K562 treated with DMSO at 1 percent for 12 hours (cell line): ENCODE measurements around the gene ILDR2. TPM values are rescaled to one million over a fixed set of nuclear protein-coding genes. Genes with fewer than 3 reads are reported as not detected.

Experiments
- total RNA-seq: library from RNA; unstranded; fragments of 300-600 nt; gene quantifications from 2 replicates; pipeline ENCODE4 v1.2.3, GENCODE V29; 2022; ENCODE audit not compliant: insufficient read depth

The ILDR2 gene
- 0.62 TPM in 1 of 2 replicates, not detected in the other for total RNA-seq

DNA sequence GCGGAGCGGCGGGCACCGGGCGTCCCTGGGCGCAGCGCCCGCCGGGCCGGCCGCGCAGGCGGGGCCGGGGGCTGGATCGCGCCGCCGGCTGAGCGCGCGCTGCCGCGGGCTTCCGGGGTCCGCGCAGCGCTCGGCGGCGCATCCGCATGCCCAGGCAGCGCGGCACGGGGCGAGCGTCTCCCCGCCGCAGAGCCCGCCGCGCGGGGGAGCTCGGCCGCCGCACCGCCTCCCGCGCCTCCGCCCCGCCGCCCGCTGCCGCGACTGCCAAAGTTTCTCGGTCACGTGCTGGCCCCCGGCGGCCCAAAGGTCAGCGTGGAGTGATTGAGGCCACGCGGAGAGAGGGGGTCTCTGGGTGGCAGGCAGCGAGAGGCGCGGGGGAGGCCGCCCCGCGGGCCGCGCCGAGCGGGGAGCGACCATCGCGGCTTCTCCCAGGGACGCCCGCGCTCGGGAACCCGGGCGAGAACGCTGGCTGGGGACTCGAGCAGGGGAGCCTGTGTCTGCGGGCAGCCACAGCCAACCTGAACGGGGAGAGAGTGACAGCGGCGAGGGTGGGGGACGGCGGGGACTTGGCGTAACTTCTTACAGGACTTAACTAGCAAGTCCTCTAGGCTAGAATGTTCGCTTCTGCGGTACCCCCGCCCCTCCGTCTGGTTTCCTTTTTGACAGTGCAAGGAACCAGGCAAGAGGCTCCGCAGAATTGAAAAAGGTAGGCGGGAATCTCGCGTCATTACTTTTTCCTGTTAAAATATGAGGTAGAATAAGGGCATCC, at the start of gene ILDR2:
ILDR2 (minus strand) TSS at position 180 of the 769 bp plus-strand sequence. CDS start 272 bp downstream, outside the sequence.

GRCh38 chr1:166988974-166989515, 13.7 kb upstream of the ILDR2 start, which contains the start of gene MAEL:
MAEL (plus strand) TSS chr1:166989280; CDS start chr1:166989353, 73 bp downstream.

GRCh38 chr1:166875734-166876539, 99.4 kb downstream of the ILDR2 start, which contains the start of gene TADA1:
TADA1 (minus strand) TSS chr1:166876264; CDS start chr1:166876233, 31 bp downstream.

Other genes with a start within 250 kb of the ILDR2 start
- 12.5 and 39.7 TPM in 2 replicates for gene POGK, start 136.1 kb downstream of the ILDR2 start, total RNA-seq
- 7.9 and 18.8 TPM in 2 replicates for gene TADA1, start 99.3 kb downstream of the ILDR2 start, total RNA-seq
- gene MAEL, start 13.7 kb upstream of the ILDR2 start, total RNA-seq = 0.64 and 1.1 TPM in 2 replicates
- not detected in 2 replicates for gene GPA33, start 114.8 kb upstream of the ILDR2 start, total RNA-seq
- gene STYXL2, start 118.5 kb upstream of the ILDR2 start, total RNA-seq = not detected in 2 replicates
- 2.6 and 6.6 TPM in 2 replicates for gene POU2F1, start 245.3 kb upstream of the ILDR2 start, total RNA-seq